ENCODE data around the gene ZBED2.

- no peak for TF ChIP-seq POLR2A (IDR thresholded peaks at IDR 0.05)
- TF ChIP-seq POLR2AphosphoS5 (IDR thresholded peaks at IDR 0.05): no peak
- TF ChIP-seq CTCF (IDR thresholded peaks at IDR 0.05): no peak
Measured at GRCh38 chr3:111548756-111549155, 46.4 kb downstream of the ZBED2 start.
